GM12864 (cell line): Measurements from ENCODE around the gene LARP4B.

Experiments used
- DNase-seq: peaks from one replicate; pipeline ENCODE4 v3.0.0-alpha.2; 2011; ENCODE audit warnings: low read depth
- H3K4me3 ChIP-seq: 2 replicates; pipeline ENCODE4 v1.5.1; 2011; ENCODE audit warnings: mild to moderate bottlenecking, low read depth, low read length, control low read depth
- CTCF ChIP-seq: IDR thresholded peaks from 2 replicates; pipeline ENCODE4 v1.5.1; 2011; ENCODE audit warnings: low read depth, mild to moderate bottlenecking, moderate library complexity, low read length, control low read depth, inconsistent platforms; ENCODE audit errors: missing control alignments

LARP4B gene

GRCh38 chr10:860519-860918 is 71.0 kb downstream of the LARP4B start:
- TF ChIP-seq CTCF: no peak
- H3K4me3 ChIP-seq: no peak overlapping the region
- no peak for DNase-seq

GRCh38 chr10:856416-857157 is 74.9 kb downstream of the LARP4B start:
- H3K4me3 ChIP-seq: no peak overlapping the region
- no peak for TF ChIP-seq CTCF
- no peak for DNase-seq

- no peak for DNase-seq
- no peak for TF ChIP-seq CTCF
- no peak overlapping the region for H3K4me3 ChIP-seq
Measured at GRCh38 chr10:855671-856070, 75.8 kb downstream of the LARP4B start.

GRCh38 chr10:855079-855478 is 76.4 kb downstream of the LARP4B start:
- TF ChIP-seq CTCF: no peak
- no peak for DNase-seq

GRCh38 chr10:853017-853416 is 78.5 kb downstream of the LARP4B start:
- H3K4me3 ChIP-seq: no peak overlapping the region
- no peak for TF ChIP-seq CTCF
- DNase-seq: no peak

More at GRCh38 chr10:855079-855478, 76.4 kb downstream of the LARP4B start:
- no peak overlapping the region for H3K4me3 ChIP-seq

- TF ChIP-seq CTCF: no peak
- no peak for DNase-seq
- no peak overlapping the region for H3K4me3 ChIP-seq
Measured at GRCh38 chr10:852386-852785, 79.1 kb downstream of the LARP4B start.

- peak; percentile 30 for DNase-seq
- no peak for TF ChIP-seq CTCF
- no peak overlapping the region for H3K4me3 ChIP-seq
Measured at GRCh38 chr10:851901-852300, 79.6 kb downstream of the LARP4B start.
